Posterior vena cava (tissue), 2 donors: ENCODE results near the gene RRBP1. TPM values are rescaled to one million over a fixed set of nuclear protein-coding genes. Genes with fewer than 3 reads are reported as not detected.
"Not testable (repeated sequence)": the region's sequence is repeated elsewhere in the genome, so short reads cannot be mapped to it uniquely, and the experiment has no call there.

Experiments
- DNase-seq: peaks from one replicate; pipeline ENCODE4 v3.0.0-alpha.2; 2020; ENCODE audit warnings: low spot score
- intact Hi-C, 2 donors: fragments of 100-400 bp; cut with DNase I; formaldehyde crosslinking; loops; one replicate each; pipeline versions ENCODE4 v1.14.1 to v1.14.2; 2022 to 2023
- total RNA-seq, 2 donors: library from RNA; stranded (reverse); fragmentation: NEBNext Ultra II Directional; extraction: Animal tissue kit (Norgen Biotek cat#: 25700); gene quantifications; one replicate each; pipeline ENCODE4 v1.2.1, GENCODE V29; 2021
- donor health status: DM: yes; HTN: yes; CAD: no.
- donor health status: DM: yes; HTN: yes; CAD: no.

RRBP1 gene
- total RNA-seq, 2 donors from 2014 or later, result 128 TPM

- intact Hi-C loops, result no loop called here
- no peak for DNase-seq
These were observed 29.2 kb upstream of the RRBP1 start for GRCh38 chr20:17711267-17711627.

DNA sequence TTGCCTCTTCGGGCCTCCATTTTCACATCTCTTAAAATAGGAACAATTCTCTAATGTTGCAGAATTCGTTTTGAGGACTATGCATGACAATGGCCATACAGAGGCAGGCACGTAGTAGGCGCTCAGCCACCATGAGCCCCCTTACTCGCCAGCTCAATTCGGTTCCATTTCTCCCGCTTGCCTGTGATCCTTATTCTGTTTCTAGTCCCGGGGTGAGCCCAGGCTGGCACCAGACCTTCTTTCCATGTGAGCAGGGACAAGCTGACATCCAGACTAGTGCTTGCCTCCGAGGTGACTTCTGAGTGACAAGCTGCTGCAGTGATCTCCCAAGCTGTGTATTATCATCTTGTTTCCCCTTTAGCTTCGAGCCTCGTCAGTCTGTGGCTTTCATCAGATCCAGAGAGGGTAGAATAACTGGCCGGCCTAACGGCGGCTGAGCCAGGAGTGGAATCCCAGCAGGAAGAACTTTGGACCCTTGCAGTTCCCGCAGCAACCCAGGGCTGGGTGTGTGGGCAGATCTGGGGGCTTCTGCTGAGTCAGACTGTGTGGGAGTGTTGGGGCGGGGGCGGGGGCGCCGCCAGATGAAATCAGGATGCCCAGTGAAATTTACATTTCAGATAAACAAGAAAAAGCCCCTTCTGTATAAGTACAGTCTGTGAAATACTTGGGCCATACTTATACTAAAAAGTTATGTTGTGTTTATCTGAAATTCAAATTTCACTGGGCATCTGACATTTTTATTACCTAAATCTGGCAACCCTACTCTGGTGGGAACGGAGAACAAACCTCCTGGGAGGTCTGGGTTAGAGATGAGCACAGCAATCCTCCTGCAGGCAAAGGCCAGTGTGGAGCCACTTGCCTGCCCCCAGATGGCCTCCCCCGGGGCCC, 28.6 kb upstream of the RRBP1 start:
- intact Hi-C loops, result no loop called here
- DNase-seq, result no peak

GRCh38 chr20:17709361-17710293, 27.6 kb upstream of the RRBP1 start:
- intact Hi-C loops, result no loop called here
- DNase-seq, result no peak

DNA sequence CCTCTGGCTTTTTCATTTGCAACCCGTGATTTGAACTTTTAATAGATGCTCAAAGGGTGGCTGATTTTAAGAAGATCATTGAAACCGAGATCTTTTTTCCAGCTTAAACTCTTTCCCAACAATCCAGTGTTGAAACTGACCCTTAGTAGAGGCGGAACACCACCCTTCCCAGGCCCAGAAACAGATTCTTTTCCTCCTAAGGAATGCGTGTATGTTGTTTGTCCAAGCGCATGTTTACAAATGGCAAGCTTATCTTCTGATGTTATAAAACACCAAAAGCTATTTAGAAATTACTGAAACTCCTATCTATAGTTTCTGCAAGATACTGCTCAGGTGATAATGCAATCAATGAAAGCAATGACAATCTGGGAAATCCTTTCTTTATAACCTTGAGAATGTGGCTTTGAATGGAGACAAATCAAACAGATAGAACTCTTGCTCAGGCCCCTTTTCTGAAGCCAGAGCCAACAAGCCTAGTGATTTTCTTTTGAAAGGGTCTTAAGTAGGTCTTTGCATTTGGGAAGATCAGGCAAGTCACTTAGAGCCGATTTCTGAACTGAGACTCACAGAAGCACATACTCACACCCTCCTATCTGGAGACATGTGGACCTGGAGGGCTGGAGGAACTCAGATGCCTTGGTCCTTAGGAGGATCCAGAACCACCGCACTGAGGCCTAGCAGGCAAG, 26.8 kb upstream of the RRBP1 start:
- intact Hi-C loops, result no loop called here
- no peak for DNase-seq

DNA sequence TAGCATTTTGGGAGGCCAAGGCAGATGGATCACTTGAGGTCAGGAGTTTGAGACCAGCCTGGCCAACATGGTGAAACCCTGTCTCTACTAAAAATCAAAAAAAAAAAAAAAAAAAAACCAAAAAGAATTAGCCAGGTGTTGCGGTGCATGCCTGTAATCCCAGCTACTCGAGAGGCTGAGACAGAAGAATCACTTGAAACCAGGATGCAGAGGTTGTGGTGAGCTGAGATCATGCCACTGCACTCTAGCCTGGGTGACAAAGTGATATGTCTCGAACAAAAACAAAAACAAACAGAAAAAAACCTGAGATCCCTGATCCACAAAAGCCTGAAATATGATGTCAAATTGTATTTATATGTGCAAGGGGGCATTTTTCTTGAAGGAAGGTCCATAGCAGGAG, 25.9 kb upstream of the RRBP1 start:
- DNase-seq, intact Hi-C loops: not testable (repeated sequence)

- intact Hi-C loops, result no loop called here
- no peak for DNase-seq
These were observed 24.6 kb upstream of the RRBP1 start for GRCh38 chr20:17706632-17707031.

- intact Hi-C loops, result no loop called here
- DNase-seq, result no peak
These were observed 23.9 kb upstream of the RRBP1 start for GRCh38 chr20:17705916-17706315.

- DNase-seq, result no peak
- intact Hi-C loops, result no loop called here
These were observed 22.7 kb upstream of the RRBP1 start for GRCh38 chr20:17704589-17705317.

DNA sequence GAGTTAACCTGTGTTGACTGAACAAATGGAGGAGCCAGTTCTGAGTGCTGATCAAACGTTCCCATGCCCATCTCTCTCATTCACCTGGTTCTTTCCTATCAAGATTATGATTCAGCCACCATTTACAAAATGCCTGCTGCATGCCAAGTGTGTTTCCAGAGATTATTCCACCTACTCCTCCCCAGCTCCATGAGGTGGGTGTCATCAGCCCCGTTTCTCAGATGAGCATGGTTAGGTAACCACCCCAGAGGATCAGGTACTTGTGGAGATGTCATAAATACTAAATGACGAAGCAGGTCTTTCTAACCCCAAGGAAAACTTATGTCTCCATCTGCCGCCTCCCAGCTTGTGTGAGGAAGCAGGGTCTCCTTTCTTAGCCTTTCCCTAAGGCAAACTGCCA, 19.8 kb upstream of the RRBP1 start:
- no peak for DNase-seq
- intact Hi-C loops, result no loop called here

GRCh38 chr20:17700637-17701036, 18.6 kb upstream of the RRBP1 start:
- intact Hi-C loops, result no loop called here
- no peak for DNase-seq

- DNase-seq, result no peak
- intact Hi-C loops, result no loop called here
These were observed 17.9 kb upstream of the RRBP1 start, which contains the start of gene BANF2 for GRCh38 chr20:17699931-17700351. Gene BANF2 (plus strand): TSS chr20:17699966. CDS start chr20:17725026, 25,060 bp downstream.

DNA sequence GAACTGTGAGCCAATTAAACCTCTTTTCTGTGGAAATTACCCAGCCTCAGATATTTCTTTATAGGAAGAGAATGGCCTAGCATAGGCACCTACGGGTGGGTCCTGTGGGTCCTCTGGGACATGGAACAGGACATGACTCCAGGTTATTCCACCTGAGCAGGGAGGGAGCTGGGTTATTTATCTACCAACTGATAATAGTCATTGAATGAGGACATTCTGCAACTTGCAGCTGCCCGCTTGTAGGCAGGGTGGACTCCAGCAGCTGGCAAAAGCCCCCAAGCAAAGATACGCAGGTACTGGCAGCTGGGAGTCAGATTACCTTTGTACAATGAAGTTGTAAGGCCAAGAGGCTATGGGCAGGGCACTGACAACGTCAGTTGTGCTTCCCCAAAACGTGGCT, 16.3 kb upstream of the RRBP1 start:
- intact Hi-C loops, result no loop called here
- no peak for DNase-seq

- intact Hi-C loops, result no loop called here
- no peak for DNase-seq
These were observed 15.1 kb upstream of the RRBP1 start for GRCh38 chr20:17697171-17697570.

DNA sequence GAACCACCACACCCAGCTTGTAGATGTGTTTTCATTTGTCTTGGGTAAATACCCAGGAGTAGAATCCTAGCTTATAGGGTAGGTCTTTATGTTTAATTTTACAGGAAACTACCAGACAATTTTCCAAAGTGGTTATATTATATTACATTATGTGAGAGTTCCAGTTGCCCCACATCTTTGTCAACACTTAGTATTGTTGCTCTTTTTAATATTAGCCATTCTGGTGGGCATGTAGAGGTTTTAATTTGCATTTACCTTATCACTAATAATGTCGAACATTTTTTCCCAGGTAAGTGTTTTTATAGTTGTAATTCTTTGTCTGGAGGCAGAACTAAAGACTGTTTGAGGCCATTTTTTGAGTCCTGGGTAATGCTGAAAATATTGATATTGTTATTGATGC, 14.2 kb upstream of the RRBP1 start:
- no peak for DNase-seq
- intact Hi-C loops, result no loop called here

DNA sequence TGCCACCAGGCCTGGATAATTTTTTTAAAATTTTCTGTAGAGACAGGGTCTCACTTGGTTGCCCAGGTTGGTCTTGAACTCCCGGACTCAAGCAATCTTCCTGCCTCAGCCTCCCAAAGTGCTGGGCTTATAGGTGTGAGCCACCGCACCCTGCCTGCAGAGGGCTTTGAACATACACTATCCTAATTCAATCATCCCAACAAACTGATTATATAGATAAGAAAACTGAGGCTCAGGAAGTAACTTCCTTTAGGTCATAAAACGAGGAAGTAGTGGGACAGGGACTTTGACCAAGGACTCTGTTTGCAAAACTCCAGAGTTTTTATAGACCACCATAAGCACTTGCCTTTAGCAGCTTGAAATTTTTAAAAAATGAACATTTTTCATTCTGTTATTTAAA, 12.7 kb upstream of the RRBP1 start:
- no peak for DNase-seq
- intact Hi-C loops, result no loop called here

- DNase-seq, result no peak
- intact Hi-C loops, result no loop called here
These were observed 11.5 kb upstream of the RRBP1 start for GRCh38 chr20:17693444-17694001.

GRCh38 chr20:17691758-17692157, 9.7 kb upstream of the RRBP1 start:
- intact Hi-C loops, result no loop called here
- no peak for DNase-seq

- DNase-seq, result no peak
- intact Hi-C loops, result no loop called here
These were observed 8.1 kb upstream of the RRBP1 start for GRCh38 chr20:17690144-17690543.

DNA sequence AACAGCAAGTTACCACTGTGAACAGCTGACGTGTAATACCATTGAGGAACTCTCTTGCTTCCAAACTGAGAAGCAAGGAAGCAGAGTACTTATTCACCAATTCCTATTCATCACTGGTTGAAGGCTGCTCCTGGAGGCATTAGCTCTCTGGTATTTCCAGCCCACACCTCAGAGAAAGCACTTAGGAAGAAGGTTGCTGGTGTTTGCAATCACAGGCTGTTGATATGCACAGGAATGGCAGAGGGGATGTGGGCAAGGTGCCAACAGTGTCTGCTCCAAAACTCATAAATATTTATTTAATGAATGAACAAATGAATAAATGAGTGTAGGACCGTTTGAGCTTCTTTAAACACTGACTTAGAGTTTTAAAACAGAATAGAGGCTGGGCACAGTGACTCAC, 6.9 kb upstream of the RRBP1 start:
- intact Hi-C loops, result no loop called here

More for the DNA sequence above, 6.9 kb upstream of the RRBP1 start:
- DNase-seq, result no peak
